H1 (cell line): ENCODE data around the gene KCTD7. TPM values are rescaled to one million over a fixed set of nuclear protein-coding genes. Genes with fewer than 3 reads are reported as not detected.
A peak's percentile ranks its signal among the peaks of the same experiment; 100 is the strongest.

ENCODE experiments used
- CTCF ChIA-PET: fragments of 300-600 bp; sonication (Branson Sonifier 250); formaldehyde crosslinking; loops from one replicate; lab custom pipeline; 2021; ENCODE audit not compliant: partially characterized antibody; lab: Charles Lee
- POLR2A ChIA-PET: fragments of 300-600 bp; sonication (Branson Sonifier 250); formaldehyde crosslinking; loops from one replicate; lab custom pipeline; 2021; ENCODE audit warnings: inconsistent platforms; ENCODE audit not compliant: partially characterized antibody; lab: Charles Lee
- DNase-seq, 2 experiments: peaks; one replicate each; pipeline versions ENCODE4 v3.0.0 to v3.0.0-alpha.2; 2010 to 2022; ENCODE audit warnings: low spot score in 2 of 2, low read depth in 1 of 2, mixed read lengths in 1 of 2
- FAIRE-seq: peaks from 2 replicates; lab custom pipeline; 2011; peaks lifted over from hg19 to GRCh38; lab: Jason Lieb, UNC
- H2AFZ ChIP-seq: 2 replicates; pipeline ENCODE4 v1.8.1; 2012; ENCODE audit warnings: low read length, inconsistent platforms
- H2AK5ac ChIP-seq: 2 replicates; pipeline ENCODE4 v1.6.1; 2013; ENCODE audit warnings: low read depth, low read length
- H2BK120ac ChIP-seq: replicated peaks from 2 replicates; pipeline ENCODE3; 2013; ENCODE audit warnings: low read depth, low read length, inconsistent platforms
- H2BK12ac ChIP-seq: 2 replicates; pipeline ENCODE4 v1.6.1; 2013; ENCODE audit warnings: low read depth, low read length
- H2BK15ac ChIP-seq: 2 replicates; pipeline ENCODE4 v1.6.1; 2013; ENCODE audit warnings: low read length
- H2BK20ac ChIP-seq: 2 replicates; pipeline ENCODE4 v1.6.1; 2013; ENCODE audit warnings: low read length
- H2BK5ac ChIP-seq: 2 replicates; pipeline ENCODE4 v1.6.1; 2013; ENCODE audit warnings: low read depth, low read length
- H3K14ac ChIP-seq: 2 replicates; pipeline ENCODE4 v1.6.1; 2013; ENCODE audit warnings: inconsistent platforms; ENCODE audit not compliant: insufficient read length
- H3K18ac ChIP-seq: 2 replicates; pipeline ENCODE4 v1.6.1; 2013; ENCODE audit warnings: low read length; ENCODE audit errors: extremely low read depth
- H3K23ac ChIP-seq: 2 replicates; pipeline ENCODE4 v1.6.1; 2013; ENCODE audit warnings: inconsistent platforms; ENCODE audit not compliant: insufficient read length
- H3K23me2 ChIP-seq: 2 replicates; pipeline ENCODE4 v1.6.1; 2013; ENCODE audit warnings: low read depth, low read length
- H3K27ac ChIP-seq: 2 replicates; pipeline ENCODE4 v1.6.1; 2011; ENCODE audit warnings: low read depth, low read length, inconsistent platforms
- H3K27me3 ChIP-seq, 4 experiments: replicated peaks in 1 of 4; 1 replicate in 1 of 4; 2 replicates in 3 of 4; pipeline versions ENCODE4 v1.6.1 to v1.8.1; 2011 to 2013; ENCODE audit warnings: low read length in 3 of 4, mild to moderate bottlenecking in 3 of 4, inconsistent platforms in 2 of 4, mixed read lengths in 2 of 4, moderate library complexity in 1 of 4; ENCODE audit not compliant: control insufficient read depth in 3 of 4, insufficient read depth in 3 of 4; ENCODE audit errors: extremely low read depth in 1 of 4
- H3K36me3 ChIP-seq, 4 experiments: 2 replicates each; pipeline versions ENCODE4 v1.6.1 to v1.8.1; 2011 to 2013; ENCODE audit warnings: mild to moderate bottlenecking in 4 of 4, low read length in 3 of 4, moderate library complexity in 2 of 4, control low read depth in 1 of 4, inconsistent platforms in 1 of 4; ENCODE audit not compliant: insufficient read depth in 4 of 4, control insufficient read depth in 2 of 4
- H3K4ac ChIP-seq: replicated peaks from 2 replicates; pipeline ENCODE3; 2013; ENCODE audit warnings: low read length, low read depth, mixed read lengths, inconsistent platforms; ENCODE audit not compliant: insufficient read length
- H3K4me1 ChIP-seq, 4 experiments: replicated peaks in 1 of 4; 1 replicate in 1 of 4; 2 replicates in 3 of 4; pipeline versions ENCODE4 v1.6.1 to v1.8.1; 2011 to 2013; ENCODE audit warnings: low read length in 3 of 4, inconsistent platforms in 2 of 4, mixed read lengths in 1 of 4; ENCODE audit not compliant: insufficient read depth in 4 of 4, control insufficient read depth in 3 of 4
- H3K4me2 ChIP-seq, 2 experiments: 2 replicates each; pipeline versions ENCODE4 v1.6.1 to v1.8.1; 2011 to 2013; ENCODE audit warnings: low read depth in 2 of 2, low read length in 2 of 2, control low read depth in 1 of 2, inconsistent platforms in 1 of 2, mild to moderate bottlenecking in 1 of 2; ENCODE audit not compliant: insufficient read depth in 1 of 2
- H3K4me3 ChIP-seq, 4 experiments: fragments of 200-600, 300-600 bp in 1 of 4; sonication (generic), shearing (Covaris generic), sonication (Bioruptor Twin) in 1 of 4; 2 replicates each; pipeline versions ENCODE4 v1.5.1 to v1.8.1; 2011 to 2016; ENCODE audit warnings: low read length in 4 of 4, low read depth in 3 of 4, control low read depth in 2 of 4, inconsistent platforms in 2 of 4, mild to moderate bottlenecking in 2 of 4, mixed read lengths in 1 of 4, moderate library complexity in 1 of 4; ENCODE audit not compliant: insufficient read depth in 2 of 4; ENCODE audit errors: extremely low read depth in 1 of 4
- H3K56ac ChIP-seq: replicated peaks from 2 replicates; pipeline ENCODE3; 2013; ENCODE audit warnings: low read depth, mild to moderate bottlenecking, mixed read lengths, low read length, inconsistent platforms; ENCODE audit not compliant: insufficient read length
- H3K79me1 ChIP-seq: 2 replicates; pipeline ENCODE4 v1.6.1; 2013; ENCODE audit warnings: low read depth, low read length, control low read depth
- H3K79me2 ChIP-seq, 2 experiments: 2 replicates each; pipeline versions ENCODE4 v1.6.1 to v1.8.1; 2012 to 2013; ENCODE audit warnings: low read length in 2 of 2, mild to moderate bottlenecking in 2 of 2, inconsistent platforms in 1 of 2; ENCODE audit not compliant: insufficient read depth in 2 of 2, control insufficient read depth in 1 of 2
- H3K9ac ChIP-seq, 4 experiments: replicated peaks in 1 of 4; 1 replicate in 1 of 4; 2 replicates in 3 of 4; pipeline versions ENCODE4 v1.6.1 to v1.8.1; 2011 to 2013; ENCODE audit warnings: low read depth in 3 of 4, low read length in 3 of 4, control low read depth in 2 of 4, mild to moderate bottlenecking in 2 of 4, moderate library complexity in 2 of 4, inconsistent platforms in 1 of 4; ENCODE audit errors: extremely low read depth in 1 of 4
- H3K9me3 ChIP-seq, 2 experiments: 2 replicates each; pipeline versions ENCODE4 v1.6.1 to v1.8.1; 2012 to 2013; ENCODE audit warnings: mild to moderate bottlenecking in 2 of 2, moderate library complexity in 2 of 2, control low read depth in 1 of 2, inconsistent platforms in 1 of 2, low read depth in 1 of 2, low read length in 1 of 2, mixed read lengths in 1 of 2; ENCODE audit not compliant: insufficient read depth in 2 of 2
- H4K20me1 ChIP-seq, 2 experiments: replicated peaks in 1 of 2; 2 replicates each; pipeline versions ENCODE3 to v1.8.1; 2011 to 2013; ENCODE audit warnings: inconsistent platforms in 2 of 2, low read length in 2 of 2, mild to moderate bottlenecking in 1 of 2; ENCODE audit not compliant: insufficient read depth in 2 of 2, control insufficient read depth in 1 of 2
- H4K5ac ChIP-seq: 2 replicates; pipeline ENCODE4 v1.6.1; 2013; ENCODE audit warnings: low read length, low read depth, mixed read lengths, inconsistent platforms; ENCODE audit not compliant: insufficient read length
- H4K8ac ChIP-seq: 2 replicates; pipeline ENCODE4 v1.8.0; 2013; ENCODE audit warnings: mild to moderate bottlenecking, moderate library complexity, low read length, inconsistent platforms; ENCODE audit not compliant: insufficient read depth; ENCODE audit errors: extremely low read depth
- H4K91ac ChIP-seq: replicated peaks from 2 replicates; pipeline ENCODE3; 2013; ENCODE audit warnings: low read length, mixed read lengths, inconsistent platforms; ENCODE audit not compliant: insufficient read length
- ASH2L ChIP-seq: fragments of 200-600, 300-600 bp; sonication (generic); IDR thresholded peaks from one replicate; pipeline ENCODE4 v1.7.1; 2017; ENCODE audit warnings: low read length
- BCL11A ChIP-seq, 2 experiments: IDR thresholded peaks; one replicate each; pipeline ENCODE4 v1.6.1; 2011; ENCODE audit warnings: low read depth in 2 of 2, low read length in 2 of 2, mild to moderate bottlenecking in 2 of 2
- CBX5 ChIP-seq: fragments of 300-800, 300-1000 bp; sonication (generic); IDR thresholded peaks from 2 replicates; pipeline ENCODE4 v1.7.1; 2016; ENCODE audit warnings: antibody characterized with exemption, low read length, low read depth
- CBX8 ChIP-seq: fragments of 300-800, 300-1000 bp; sonication (generic); IDR thresholded peaks from 2 replicates; pipeline ENCODE4 v1.7.1; 2016; ENCODE audit warnings: low read depth, low read length, borderline replicate concordance
- CEBPB ChIP-seq: IDR thresholded peaks from 2 replicates; pipeline ENCODE4 v1.6.1; 2012; ENCODE audit warnings: low read depth, low read length
- CREB1 ChIP-seq: IDR thresholded peaks from 2 replicates; pipeline ENCODE4 v1.6.1; 2012; ENCODE audit warnings: inconsistent platforms
- EP300 ChIP-seq, 2 experiments: IDR thresholded peaks; 1 replicate in 1 of 2; 2 replicates in 1 of 2; pipeline ENCODE4 v1.6.1; 2011 to 2012; ENCODE audit warnings: low read depth in 2 of 2, low read length in 2 of 2, mild to moderate bottlenecking in 2 of 2, borderline replicate concordance in 1 of 2, inconsistent platforms in 1 of 2, moderate library complexity in 1 of 2
- HDAC2 ChIP-seq, 2 experiments: fragments of 300-600 bp in 1 of 2; sonication (generic) in 1 of 2; IDR thresholded peaks; 2 replicates each; pipeline ENCODE4 v1.6.1; 2011 to 2012; ENCODE audit warnings: low read depth in 2 of 2, low read length in 2 of 2, mild to moderate bottlenecking in 2 of 2, moderate library complexity in 2 of 2, borderline replicate concordance in 1 of 2, inconsistent platforms in 1 of 2
- HDAC6 ChIP-seq: IDR thresholded peaks from one replicate; pipeline ENCODE4 v1.7.1; 2012; ENCODE audit warnings: low read depth, mild to moderate bottlenecking, inconsistent platforms, low read length, moderate library complexity
- PHF8 ChIP-seq: fragments of 200-600 bp; sonication (generic); conservative IDR thresholded peaks from 2 replicates; pipeline ENCODE4 v1.7.1; 2012; ENCODE audit warnings: low read depth, mild to moderate bottlenecking, inconsistent platforms, low read length, moderate library complexity
- SAP30 ChIP-seq: fragments of 300-600 bp; sonication (generic); IDR thresholded peaks from 2 replicates; pipeline ENCODE4 v1.7.1; 2012; ENCODE audit warnings: low read length, moderate library complexity, mild to moderate bottlenecking, inconsistent platforms; ENCODE audit not compliant: insufficient read depth, insufficient replicate concordance
- SIRT6 ChIP-seq: IDR thresholded peaks from one replicate; pipeline ENCODE4 v1.7.1; 2012; ENCODE audit warnings: low read length, inconsistent platforms
- TCF12 ChIP-seq: IDR thresholded peaks from 2 replicates; pipeline ENCODE4 v1.6.1; 2011; ENCODE audit warnings: low read depth, mild to moderate bottlenecking, low read length
- WGBS, 2 experiments: shearing (Covaris generic) in 1 of 2; methylation state at CpG; one replicate each; pipeline versions ENCODE4 v1.1.6 to v1.1.7; 2013 to 2015; ENCODE audit warnings: low lambda C conversion rate in 2 of 2, mixed read lengths in 2 of 2, inconsistent platforms in 1 of 2, low coverage in 1 of 2, missing lambda C conversion rate in 1 of 2; ENCODE audit not compliant: insufficient replicate concordance in 2 of 2, insufficient coverage in 1 of 2, insufficient read length in 1 of 2; ENCODE audit errors: extremely low coverage in 1 of 2, missing lambda C conversion rate in 1 of 2; 5-methylcytosine and 5-hydroxymethylcytosine counted together
- polyA plus RNA-seq, 7 experiments: library from polyadenylated mRNA; depleted of rRNA in 3 of 7; stranded (reverse) in 5 of 7; unstranded in 2 of 7; fragments of >200 nt in 5 of 7; fragments of 200-250 nt in 2 of 7; gene quantifications; 1 replicate in 5 of 7; 2 replicates in 1 of 7; 4 replicates in 1 of 7; pipeline versions ENCODE4 v1.2.1 to v1.2.3, GENCODE V29; 2011 to 2013; ENCODE audit warnings: missing spikeins in 2 of 7, mixed read lengths in 2 of 7
- total RNA-seq: library from RNA; stranded (reverse); fragmentation: NEBNext Ultra II Directional; extraction: Animal tissue kit (Norgen Biotek cat#: 25700); gene quantifications from 2 replicates; pipeline ENCODE4 v1.2.1, GENCODE V29; 2021

Gene KCTD7
- total and polyA plus RNA-seq, 2 of the 8 experiments (the other 6 are each of a cell fraction or from before 2014, with no cell fraction given), result 8.6 to 11.9 TPM

- no peak overlapping the region; a peak in 1 of 7 replicates for H3K9ac ChIP-seq
- TF ChIP-seq CREB1, result no peak
- TF ChIP-seq CBX5, result no peak
- no peak for TF ChIP-seq HDAC6
- no peak for TF ChIP-seq CEBPB
- TF ChIP-seq TCF12, result no peak
- TF ChIP-seq EP300 (IDR thresholded peaks at IDR 0.05; ENCODE audit: borderline replicate concordance in 1 of 2, low read depth in 2 of 2, low read length in 2 of 2), result no peak
- TF ChIP-seq PHF8, result no peak
- TF ChIP-seq SAP30, result no peak
- no peak for TF ChIP-seq CBX8
- TF ChIP-seq ASH2L, result no peak
- TF ChIP-seq HDAC2 (IDR thresholded peaks at IDR 0.05; ENCODE audit: borderline replicate concordance in 1 of 2, low read depth in 2 of 2, low read length in 2 of 2), result no peak
- TF ChIP-seq SIRT6, result no peak
- no peak for TF ChIP-seq BCL11A (IDR thresholded peaks at IDR 0.05; ENCODE audit: low read depth in 2 of 2, low read length in 2 of 2)
- H3K23ac ChIP-seq, result no peak overlapping the region
- H2BK20ac ChIP-seq, result no peak overlapping the region
- H3K79me2 ChIP-seq, result peaks cover 0 to 9% of the 10 kb centered on the region in 2 experiments; a peak in 1 of 4 replicates
- H3K79me1 ChIP-seq, result peaks cover 6% of the 10 kb centered on the region; the same call in 1 of the 2 replicates
- H2BK12ac ChIP-seq, result no peak overlapping the region
- WGBS, 2 experiments, result 91% methylated on average over 1 of the region's 1 CpG; no CpG with 5 or more reads in 1 of the 2 experiments
- FAIRE-seq (no peak), DNase-seq (no peak)
- no peaks in the 10 kb centered on the region for H3K27me3 ChIP-seq
- H3K9me3 ChIP-seq, result no peaks in the 10 kb centered on the region
- H2AK5ac ChIP-seq, result 0 out of 2 replicates have a peak overlapping the region, but pooled peaks have one; percentile 17
- H3K4me2 ChIP-seq, result no peak overlapping the region; a peak in 1 of 4 replicates
- no peak overlapping the region for H2BK15ac ChIP-seq
- no peak overlapping the region for H4K5ac ChIP-seq
- peaks cover 0 to 3% of the 10 kb centered on the region in 2 experiments for H4K20me1 ChIP-seq
- no peak overlapping the region for H3K56ac ChIP-seq
- no peak overlapping the region for H2AFZ ChIP-seq
- no peak overlapping the region for H4K8ac ChIP-seq
- H3K27ac ChIP-seq, result no peak overlapping the region
- no peak overlapping the region for H3K4me3 ChIP-seq
- ChIA-PET POLR2A (no interaction called here), CTCF (interaction anchor here (1.2 to 1.3 kb wide), 2 partner anchors 54 to 73 kb away, joined by 3 to 4 read pairs; no protein-coding TSS in a partner anchor)
- no peak overlapping the region for H2BK120ac ChIP-seq
- H3K18ac ChIP-seq, result no peak overlapping the region
- H3K4me1 ChIP-seq, result no peaks in the 10 kb centered on the region
- no peak overlapping the region for H3K14ac ChIP-seq
- H3K23me2 ChIP-seq, result peaks cover 7% of the 10 kb centered on the region; the same call in 1 of the 2 replicates
- no peak overlapping the region for H2BK5ac ChIP-seq
- no peak overlapping the region for H3K4ac ChIP-seq
- H3K36me3 ChIP-seq, result no peaks in the 10 kb centered on the region; a peak in 1 of 8 replicates
- no peak overlapping the region for H4K91ac ChIP-seq
These were observed 1.9 kb downstream of the KCTD7 start for GRCh38 chr7:66630531-66630930.
